ENCODE results near the gene CD22. TPM values are rescaled to one million over a fixed set of nuclear protein-coding genes. Genes with fewer than 3 reads are reported as not detected.
A peak's percentile ranks its signal among the peaks of the same experiment; 100 is the strongest.
"Not testable (repeated sequence)": the region's sequence is repeated elsewhere in the genome, so short reads cannot be mapped to it uniquely, and the experiment has no call there.

The CD22 gene
- total and polyA plus RNA-seq, 7 donors = 0.69 to 107 (median 3.2) TPM

DNA sequence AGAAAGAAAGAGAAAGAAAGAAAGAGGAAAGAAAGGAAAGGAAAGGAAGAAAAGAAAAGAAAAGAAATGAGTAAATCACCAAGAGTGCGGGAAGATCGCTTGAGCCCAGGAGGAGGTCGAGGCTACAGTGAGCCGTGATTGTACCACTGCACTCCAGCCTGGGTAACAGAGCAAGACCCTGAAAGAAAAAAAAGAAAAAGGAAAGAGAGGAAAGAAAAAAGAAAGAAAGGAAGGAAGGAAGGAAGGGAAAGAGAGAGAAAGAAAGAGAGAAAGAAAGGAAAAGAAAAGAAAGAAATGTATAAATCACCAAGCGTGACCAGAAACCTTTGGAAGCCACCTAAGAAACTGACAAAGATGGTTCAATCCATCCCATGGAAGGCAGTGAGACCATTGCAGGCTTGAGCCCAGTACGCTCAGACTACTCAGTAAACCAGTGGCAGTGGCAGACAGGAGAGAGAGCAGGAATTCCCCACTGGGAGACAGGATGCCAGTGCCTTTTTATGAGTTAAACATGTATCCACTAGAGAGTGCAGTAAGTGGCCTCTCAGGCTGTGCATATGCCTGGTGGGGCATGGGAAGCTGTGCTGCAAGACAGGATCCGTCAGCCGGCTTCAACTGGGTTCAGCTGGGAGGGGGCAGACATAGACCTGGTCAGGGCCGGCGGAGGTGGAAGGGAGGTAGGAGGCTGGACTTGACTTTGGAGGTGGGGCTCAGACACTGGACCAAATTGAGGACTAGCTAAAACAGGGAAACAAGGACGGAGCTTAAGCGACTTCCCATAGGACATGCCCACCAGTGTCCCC is 46.7 kb downstream of the CD22 start:
- no peak for DNase-seq
- Histone ChIP-seq H3K27ac (no peak overlapping the region), H3K4me1 (peaks cover 0 to 10% (median 6%) of the 10 kb centered on the region in 4 donors), H3K27me3 (no peaks in the 10 kb centered on the region), H3K4me3 (no peak overlapping the region), H3K9me3 (no peaks in the 10 kb centered on the region), H3K36me3 (no peaks in the 10 kb centered on the region)
- TF ChIP-seq POLR2AphosphoS5 (IDR thresholded peaks at IDR 0.05) (no peak), POLR2A (IDR thresholded peaks at IDR 0.05) (no peak), EP300 (IDR thresholded peaks at IDR 0.05) (no peak)
- TF ChIP-seq, protein P1, sequence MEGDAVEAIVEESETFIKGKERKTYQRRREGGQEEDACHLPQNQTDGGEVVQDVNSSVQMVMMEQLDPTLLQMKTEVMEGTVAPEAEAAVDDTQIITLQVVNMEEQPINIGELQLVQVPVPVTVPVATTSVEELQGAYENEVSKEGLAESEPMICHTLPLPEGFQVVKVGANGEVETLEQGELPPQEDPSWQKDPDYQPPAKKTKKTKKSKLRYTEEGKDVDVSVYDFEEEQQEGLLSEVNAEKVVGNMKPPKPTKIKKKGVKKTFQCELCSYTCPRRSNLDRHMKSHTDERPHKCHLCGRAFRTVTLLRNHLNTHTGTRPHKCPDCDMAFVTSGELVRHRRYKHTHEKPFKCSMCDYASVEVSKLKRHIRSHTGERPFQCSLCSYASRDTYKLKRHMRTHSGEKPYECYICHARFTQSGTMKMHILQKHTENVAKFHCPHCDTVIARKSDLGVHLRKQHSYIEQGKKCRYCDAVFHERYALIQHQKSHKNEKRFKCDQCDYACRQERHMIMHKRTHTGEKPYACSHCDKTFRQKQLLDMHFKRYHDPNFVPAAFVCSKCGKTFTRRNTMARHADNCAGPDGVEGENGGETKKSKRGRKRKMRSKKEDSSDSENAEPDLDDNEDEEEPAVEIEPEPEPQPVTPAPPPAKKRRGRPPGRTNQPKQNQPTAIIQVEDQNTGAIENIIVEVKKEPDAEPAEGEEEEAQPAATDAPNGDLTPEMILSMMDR (IDR thresholded peaks at IDR 0.05) = no peak
- intact Hi-C loops (cut with DNase I) = no loop called here
- WGBS, 2 donors = 87% methylated on average over 12 of the region's 12 CpGs

DNA sequence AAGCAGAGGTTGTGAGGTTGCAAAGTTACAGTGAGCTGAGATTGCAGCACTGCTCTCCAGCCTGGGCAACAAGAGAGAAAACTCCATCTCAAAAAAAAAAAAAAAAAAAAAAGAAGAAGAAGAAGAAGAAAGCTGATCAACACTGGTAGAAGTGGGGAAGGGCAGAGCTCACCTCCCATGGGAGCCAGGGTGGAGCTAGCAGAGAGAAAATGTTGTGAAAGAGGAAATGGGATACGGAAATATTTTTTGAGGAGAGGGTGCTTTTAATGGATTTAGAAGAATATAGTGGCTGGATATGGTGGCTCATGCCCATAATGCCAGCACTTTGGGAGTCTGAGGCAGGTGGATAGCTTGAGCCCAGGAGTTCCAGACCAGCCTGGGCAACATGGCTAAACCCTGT is 48.7 kb downstream of the CD22 start:
- Histone ChIP-seq H3K4me1 (peaks cover 0 to 25% (median 11%) of the 10 kb centered on the region in 4 donors), H3K27me3 (no peaks in the 10 kb centered on the region), H3K9me3 (no peaks in the 10 kb centered on the region), H3K36me3 (no peaks in the 10 kb centered on the region), H3K4me3 (no peak overlapping the region), H3K27ac (no peak overlapping the region)
- intact Hi-C loops (cut with DNase I) = no loop called here
- WGBS, 2 donors = 51 to 61% methylated on average over 1 of the region's 1 CpG
- no peak for DNase-seq
- TF ChIP-seq POLR2AphosphoS5 (IDR thresholded peaks at IDR 0.05) (no peak), POLR2A (IDR thresholded peaks at IDR 0.05) (no peak)
- TF ChIP-seq, protein P1 (IDR thresholded peaks at IDR 0.05) = no peak

DNA sequence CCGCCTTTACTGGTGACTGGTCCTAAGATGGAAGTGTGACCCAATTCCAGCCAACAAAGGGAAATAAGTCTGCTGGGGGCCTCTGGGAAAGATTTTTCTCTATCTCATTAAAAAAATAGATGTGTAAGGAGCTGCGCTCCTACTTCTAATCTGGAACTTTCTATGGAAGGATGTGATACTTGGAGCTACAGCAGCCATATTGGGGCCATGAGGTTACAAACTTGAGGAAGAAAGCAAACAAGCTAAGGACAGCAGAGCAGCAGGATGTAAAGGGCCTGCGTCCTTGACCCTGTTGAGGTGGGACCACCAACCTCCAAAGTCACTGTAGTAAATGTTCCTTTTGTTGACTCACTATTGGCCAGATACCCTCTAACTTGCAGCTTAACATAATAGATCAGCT is 49.4 kb downstream of the CD22 start:
- no peak overlapping the region for H3K4me3 ChIP-seq
- H3K27ac ChIP-seq = no peak overlapping the region
- intact Hi-C loops (cut with DNase I) = no loop called here
- H3K36me3 ChIP-seq = no peaks in the 10 kb centered on the region
- H3K4me1 ChIP-seq = peaks cover 0 to 31% (median 11%) of the 10 kb centered on the region in 4 donors
- 96 to 97% methylated on average over 3 of the region's 3 CpGs for WGBS, 2 donors
- no peaks in the 10 kb centered on the region for H3K9me3 ChIP-seq
- no peaks in the 10 kb centered on the region for H3K27me3 ChIP-seq
- TF ChIP-seq, protein P1 (IDR thresholded peaks at IDR 0.05) = no peak
- DNase-seq = no peak

DNA sequence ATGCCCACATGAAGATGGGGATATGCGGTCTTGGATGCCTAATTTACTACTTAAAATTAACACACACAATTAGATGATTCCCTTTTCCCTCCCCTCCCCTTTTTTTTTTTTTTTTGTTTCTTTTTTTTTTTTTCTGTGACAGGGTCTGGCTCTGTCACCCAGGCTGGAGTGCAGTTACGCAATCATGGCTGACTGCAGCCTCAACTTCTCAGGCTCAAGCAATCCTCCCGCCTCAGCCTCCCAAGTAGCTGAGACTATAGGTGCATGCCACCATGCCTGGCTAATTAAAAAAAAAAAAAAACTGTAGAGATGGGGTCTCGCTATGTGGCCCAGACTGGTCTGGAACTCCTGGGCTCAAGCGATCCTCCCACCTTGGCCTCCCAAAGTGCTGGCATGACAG is 50.6 kb downstream of the CD22 start:
- not testable (repeated sequence) for DNase-seq

DNA sequence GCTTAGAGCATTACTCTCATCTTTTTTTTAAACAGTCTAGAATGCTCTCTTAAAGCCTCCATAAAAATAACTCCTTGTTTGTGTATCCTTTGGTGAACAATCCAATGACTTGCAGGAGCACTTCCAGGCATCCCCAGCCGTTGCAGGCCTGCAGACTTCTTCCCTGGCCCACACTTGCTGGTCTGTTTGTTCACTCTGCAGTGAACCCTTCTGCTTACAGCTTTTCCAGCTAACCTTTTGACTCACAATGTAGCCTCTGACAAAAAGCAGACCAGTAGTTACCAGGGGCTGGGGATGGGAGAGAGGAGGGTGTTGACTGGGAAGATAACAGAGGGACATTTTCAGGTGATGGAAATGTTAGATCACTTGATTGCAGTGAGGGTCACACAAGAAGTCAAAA is 51.0 kb downstream of the CD22 start:
- no peak overlapping the region for H3K4me3 ChIP-seq
- no peaks in the 10 kb centered on the region for H3K36me3 ChIP-seq
- H3K27ac ChIP-seq = peak overlapping the region in 3 of 4 donors; percentile 35 to 65 (median 55)
- H3K4me1 ChIP-seq = peaks cover 0 to 40% (median 11%) of the 10 kb centered on the region in 4 donors
- H3K27me3 ChIP-seq = no peaks in the 10 kb centered on the region
- intact Hi-C loops (cut with DNase I) = no loop called here
- 22 to 45% methylated on average over 1 of the region's 1 CpG for WGBS, 2 donors
- no peak for DNase-seq
- TF ChIP-seq EP300 (IDR thresholded peaks at IDR 0.05) = no peak
- TF ChIP-seq POLR2AphosphoS5 (IDR thresholded peaks at IDR 0.05) = peak in 3 of 4 donors; percentile 37 to 73 (median 54)
- no peaks in the 10 kb centered on the region for H3K9me3 ChIP-seq

More for the DNA sequence above, 50.6 kb downstream of the CD22 start:
- Histone ChIP-seq H3K4me1 (peaks cover 0 to 40% (median 11%) of the 10 kb centered on the region in 4 donors), H3K27ac (peak overlapping the region in 2 of 4 donors; percentile 55 to 65)
- H3K27me3 ChIP-seq; intact Hi-C loops (cut with DNase I); H3K9me3 ChIP-seq; H3K4me3 ChIP-seq; H3K36me3 ChIP-seq: not testable (repeated sequence)
- WGBS, 2 donors = 96 to 97% methylated on average over 5 of the region's 5 CpGs

Data from sigmoid colon (tissue), 7 donors.